Uterus (tissue), 4 donors: Measurements from ENCODE around the gene LMX1B. TPM values are rescaled to one million over a fixed set of nuclear protein-coding genes. Genes with fewer than 3 reads are reported as not detected.

Source experiments
- DNase-seq, 2 donors: peaks; one replicate each; pipeline ENCODE4 v3.0.0-alpha.2; 2019 to 2020
- H3K27ac ChIP-seq, 2 donors: fragments of 200-600 bp; sonication (generic); 1 replicate in 1 of 2; 2 replicates in 1 of 2; pipeline ENCODE4 v1.5.1; 2016 to 2018
- H3K27me3 ChIP-seq, 2 donors: fragments of 200-600 bp; sonication (generic); one replicate each; pipeline ENCODE4 v1.5.1; 2018 to 2019; ENCODE audit warnings: control low read depth in 1 of 2
- H3K36me3 ChIP-seq, 2 donors: fragments of 200-600 bp; sonication (generic); one replicate each; pipeline ENCODE4 v1.5.1; 2019; ENCODE audit warnings: control low read depth in 1 of 2
- H3K4me1 ChIP-seq, 2 donors: fragments of 200-600 bp; sonication (generic); one replicate each; pipeline ENCODE4 v1.5.1; 2018 to 2019; ENCODE audit warnings: control low read depth in 1 of 2
- H3K4me3 ChIP-seq, 2 donors: fragments of 200-600 bp; sonication (generic); 1 replicate in 1 of 2; 2 replicates in 1 of 2; pipeline ENCODE4 v1.5.1; 2018 to 2019; ENCODE audit warnings: mild to moderate bottlenecking in 1 of 2
- H3K9me3 ChIP-seq, 2 donors: fragments of 200-600 bp; sonication (generic); one replicate each; pipeline ENCODE4 v1.5.1; 2019; ENCODE audit warnings: control low read depth in 1 of 2
- CTCF ChIP-seq, 4 experiments: fragments of 200-600 bp in 2 of 4; fragments of 450-650 bp in 2 of 4; sonication (generic) in 2 of 4; IDR thresholded peaks; one replicate each; pipeline ENCODE4 v1.5.1; 2016 to 2019; ENCODE audit warnings: antibody characterized with exemption in 4 of 4, mild to moderate bottlenecking in 2 of 4, moderate library complexity in 1 of 4
- POLR2A ChIP-seq, 2 donors: fragments of 450-650 bp; IDR thresholded peaks; one replicate each; pipeline ENCODE4 v1.6.1; 2016; ENCODE audit warnings: antibody characterized with exemption in 2 of 2, mild to moderate bottlenecking in 1 of 2, moderate library complexity in 1 of 2
- intact Hi-C: fragments of 100-400 bp; cut with DNase I; formaldehyde crosslinking; loops from one replicate; pipeline ENCODE4 v1.15.1; 2023; ENCODE audit warnings: low total_unique reads
- total RNA-seq, 4 donors: library from RNA; depleted of rRNA in 3 of 4; stranded (reverse); fragments of >200 nt in 3 of 4; gene quantifications; one replicate each; pipeline versions ENCODE4 v1.1.0 to v1.2.4, GENCODE V29; 2014 to 2023
- donor health status: DM: yes; HTN: yes; CAD: no.

LMX1B gene
- total RNA-seq: not detected

- Histone ChIP-seq H3K4me3 (no peak within 1 kb of the TSS), H3K4me1 (peaks cover 0 to 35% of the 10 kb centered on the region in 2 donors), H3K9me3 (no peaks in the 10 kb centered on the region), H3K27me3 (peaks cover 18 to 64% of the 10 kb centered on the region in 2 donors), H3K36me3 (no peaks in the 10 kb centered on the region), H3K27ac (no peak within 1 kb of the TSS)
- DNase-seq: no peak
- TF ChIP-seq POLR2A (IDR thresholded peaks at IDR 0.05) (no peak), CTCF (IDR thresholded peaks at IDR 0.05) (no peak)
- intact Hi-C loops: no loop called here
These were observed at the start of gene LMX1B for GRCh38 chr9:126613651-126614050. TSS of gene LMX1B (plus strand) at chr9:126613928. CDS start at chr9:126614450, 522 bp downstream.

- intact Hi-C loops: no loop called here
- Histone ChIP-seq H3K4me1 (no peaks in the 10 kb centered on the region), H3K27me3 (peaks cover 0 to 4% of the 10 kb centered on the region in 2 donors), H3K27ac (no peak overlapping the region), H3K36me3 (no peaks in the 10 kb centered on the region), H3K9me3 (no peaks in the 10 kb centered on the region), H3K4me3 (no peak overlapping the region)
- TF ChIP-seq CTCF (IDR thresholded peaks at IDR 0.05): no peak
- no peak for TF ChIP-seq POLR2A (IDR thresholded peaks at IDR 0.05)
- DNase-seq: no peak
These were observed 49.6 kb upstream of the LMX1B start for GRCh38 chr9:126564128-126564527.

GRCh38 chr9:126564716-126565115, 49.0 kb upstream of the LMX1B start:
- DNase-seq: no peak
- peaks cover 0 to under 1% of the 10 kb centered on the region in 2 donors for H3K27me3 ChIP-seq
- H3K9me3 ChIP-seq: no peaks in the 10 kb centered on the region
- no peaks in the 10 kb centered on the region for H3K36me3 ChIP-seq
- intact Hi-C loops: no loop called here
- no peak overlapping the region for H3K4me3 ChIP-seq
- TF ChIP-seq CTCF (IDR thresholded peaks at IDR 0.05) (no peak), POLR2A (IDR thresholded peaks at IDR 0.05) (no peak)
- no peaks in the 10 kb centered on the region for H3K4me1 ChIP-seq
- no peak overlapping the region for H3K27ac ChIP-seq

GRCh38 chr9:126565336-126566128, 48.2 kb upstream of the LMX1B start:
- H3K36me3 ChIP-seq: no peaks in the 10 kb centered on the region
- no peaks in the 10 kb centered on the region for H3K4me1 ChIP-seq
- no peak for TF ChIP-seq CTCF (IDR thresholded peaks at IDR 0.05)
- TF ChIP-seq POLR2A (IDR thresholded peaks at IDR 0.05): no peak
- H3K9me3 ChIP-seq: no peaks in the 10 kb centered on the region
- DNase-seq: no peak
- H3K27me3 ChIP-seq: no peaks in the 10 kb centered on the region
- no peak overlapping the region for H3K27ac ChIP-seq
- H3K4me3 ChIP-seq: no peak overlapping the region
- intact Hi-C loops: no loop called here

GRCh38 chr9:126569036-126569435, 44.7 kb upstream of the LMX1B start:
- no peaks in the 10 kb centered on the region for H3K9me3 ChIP-seq
- DNase-seq: no peak
- no peak overlapping the region for H3K4me3 ChIP-seq
- H3K27ac ChIP-seq: no peak overlapping the region
- no peaks in the 10 kb centered on the region for H3K27me3 ChIP-seq
- H3K4me1 ChIP-seq: no peaks in the 10 kb centered on the region
- no peak for TF ChIP-seq POLR2A (IDR thresholded peaks at IDR 0.05)
- no peak for TF ChIP-seq CTCF (IDR thresholded peaks at IDR 0.05)
- intact Hi-C loops: no loop called here
- no peaks in the 10 kb centered on the region for H3K36me3 ChIP-seq
